Endodermal cell (in vitro differentiated cells): ENCODE measurements around the gene DENND1A. TPM values are rescaled to one million over a fixed set of nuclear protein-coding genes. Genes with fewer than 3 reads are reported as not detected.

ENCODE experiments used
- DNase-seq: peaks from one replicate; pipeline ENCODE4 v3.0.0-alpha.2; 2017
- H3K27ac ChIP-seq: 2 replicates; pipeline ENCODE4 v1.5.1; 2013; ENCODE audit warnings: mild to moderate bottlenecking, low read depth, low read length, moderate library complexity
- H3K27me3 ChIP-seq: 2 replicates; pipeline ENCODE4 v1.6.1; 2013; ENCODE audit warnings: mild to moderate bottlenecking, low read length, moderate library complexity; ENCODE audit not compliant: insufficient read depth, control insufficient read depth, poor library complexity, severe bottlenecking
- H3K36me3 ChIP-seq: 2 replicates; pipeline ENCODE4 v1.7.0; 2013; ENCODE audit warnings: mild to moderate bottlenecking, low read length, moderate library complexity; ENCODE audit not compliant: control insufficient read depth, insufficient read depth
- H3K4me1 ChIP-seq: one replicate; pipeline ENCODE4 v1.7.0; 2013; ENCODE audit warnings: low read length; ENCODE audit not compliant: control insufficient read depth, insufficient read depth
- H3K4me3 ChIP-seq: 2 replicates; pipeline ENCODE4 v1.5.1; 2013; ENCODE audit warnings: mild to moderate bottlenecking, low read length, moderate library complexity
- H3K9ac ChIP-seq: 2 replicates; pipeline ENCODE4 v1.6.1; 2013; ENCODE audit warnings: mild to moderate bottlenecking, low read length, moderate library complexity; ENCODE audit not compliant: poor library complexity, severe bottlenecking; ENCODE audit errors: extremely low read depth
- H3K9me3 ChIP-seq: 2 replicates; pipeline ENCODE4 v1.6.1; 2013; ENCODE audit warnings: mild to moderate bottlenecking, low read length, moderate library complexity; ENCODE audit not compliant: control insufficient read depth
- H3K27ac Mint-ChIP-seq: 2 replicates; pipeline ENCODE4 v1.8.0; 2020; ENCODE audit warnings: mixed read lengths
- H3K27me3 Mint-ChIP-seq: 2 replicates; pipeline ENCODE4 v1.8.0; 2021; ENCODE audit warnings: mild to moderate bottlenecking, mixed read lengths; ENCODE audit not compliant: insufficient read depth
- H3K36me3 Mint-ChIP-seq: 2 replicates; pipeline ENCODE4 v1.8.0; 2020; ENCODE audit warnings: low read depth, mixed read lengths
- H3K4me1 Mint-ChIP-seq: 2 replicates; pipeline ENCODE4 v1.8.0; 2020; ENCODE audit warnings: mixed read lengths
- H3K4me3 Mint-ChIP-seq: 2 replicates; pipeline ENCODE4 v1.8.0; 2020; ENCODE audit warnings: mild to moderate bottlenecking, moderate library complexity, mixed read lengths
- H3K9me3 Mint-ChIP-seq: 2 replicates; pipeline ENCODE4 v1.8.0; 2020; ENCODE audit warnings: mild to moderate bottlenecking, mixed read lengths
- CTCF ChIP-seq: fragments of 200-600 bp; sonication (generic); conservative IDR thresholded peaks from 2 replicates; pipeline ENCODE4 v1.5.0; 2021; ENCODE audit warnings: antibody characterized with exemption, mild to moderate bottlenecking
- WGBS, 2 experiments: methylation state at CpG; one replicate each; pipeline versions ENCODE4 v1.1.5 to v1.1.7; 2013; ENCODE audit warnings: missing lambda C conversion rate in 2 of 2, mixed read lengths in 1 of 2; ENCODE audit not compliant: insufficient coverage in 1 of 2, insufficient read length in 1 of 2; 5-methylcytosine and 5-hydroxymethylcytosine counted together
- total RNA-seq, 2 donors: library from RNA; stranded (reverse); fragmentation: NEBNext Ultra II Directional in 1 of 2; extraction: Animal tissue kit (Norgen Biotek cat#: 25700) in 1 of 2; gene quantifications; 2 replicates in 1 of 2; 3 replicates in 1 of 2; pipeline ENCODE4 v1.2.1, GENCODE V29; 2021

The DENND1A gene
- total RNA-seq, 2 donors from 2014 or later: 29.5 to 38.4 TPM

GRCh38 chr9:123534336-123534735 lies 395.6 kb downstream of the DENND1A start:
- H3K27ac ChIP-seq: no peak overlapping the region
- peaks cover 5% of the 10 kb centered on the region for H3K36me3 Mint-ChIP-seq
- peaks cover 9% of the 10 kb centered on the region for H3K9me3 ChIP-seq
- no peak overlapping the region for H3K27ac Mint-ChIP-seq
- H3K4me1 Mint-ChIP-seq: no peaks in the 10 kb centered on the region
- H3K4me3 ChIP-seq: no peak overlapping the region
- H3K4me1 ChIP-seq: no peaks in the 10 kb centered on the region
- no peak overlapping the region for H3K9ac ChIP-seq
- no peak for DNase-seq
- H3K27me3 ChIP-seq: no peaks in the 10 kb centered on the region
- H3K36me3 ChIP-seq: no peaks in the 10 kb centered on the region
- no peak overlapping the region for H3K4me3 Mint-ChIP-seq
- peaks cover 7% of the 10 kb centered on the region for H3K9me3 Mint-ChIP-seq
- WGBS, 2 experiments: 90% methylated on average over 2 of the region's 2 CpGs; no CpG with 5 or more reads in 1 of the 2 experiments
- no peak for TF ChIP-seq CTCF
- no peaks in the 10 kb centered on the region for H3K27me3 Mint-ChIP-seq

DNA sequence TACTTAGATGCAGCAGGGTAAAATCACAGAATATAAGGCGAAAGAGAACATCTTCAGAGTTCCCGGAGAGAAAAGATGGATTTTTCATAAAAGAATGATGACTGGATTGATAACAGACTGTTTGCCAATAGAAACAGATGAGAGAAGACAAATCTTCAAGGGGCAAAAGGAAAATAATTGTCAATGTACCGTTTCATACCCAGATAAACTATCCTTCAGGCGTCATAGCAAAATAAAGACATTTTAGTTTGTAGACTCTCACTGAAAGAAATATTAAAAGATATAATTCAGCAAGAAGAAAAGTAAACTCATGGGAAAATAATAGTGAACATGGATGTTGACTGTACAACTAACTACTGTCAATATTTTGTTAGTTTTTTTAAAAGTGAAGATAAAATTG lies 399.7 kb downstream of the DENND1A start:
- H3K27me3 Mint-ChIP-seq: no peaks in the 10 kb centered on the region
- no peak overlapping the region for H3K4me3 Mint-ChIP-seq
- no peak overlapping the region for H3K27ac Mint-ChIP-seq
- H3K4me1 Mint-ChIP-seq: no peaks in the 10 kb centered on the region
- no peaks in the 10 kb centered on the region for H3K36me3 ChIP-seq
- WGBS, 2 experiments: 44 to 74% methylated on average over 2 to 4 of the region's 4 CpGs
- DNase-seq: no peak
- TF ChIP-seq CTCF: no peak
- no peaks in the 10 kb centered on the region for H3K4me1 ChIP-seq
- H3K36me3 Mint-ChIP-seq: peaks cover 5% of the 10 kb centered on the region
- H3K9ac ChIP-seq: no peak overlapping the region
- peaks cover 9% of the 10 kb centered on the region for H3K9me3 ChIP-seq
- no peaks in the 10 kb centered on the region for H3K27me3 ChIP-seq
- peaks cover 7% of the 10 kb centered on the region for H3K9me3 Mint-ChIP-seq
- no peak overlapping the region for H3K4me3 ChIP-seq
- H3K27ac ChIP-seq: no peak overlapping the region

GRCh38 chr9:123528501-123528900 lies 401.4 kb downstream of the DENND1A start:
- Mint-ChIP-seq H3K4me1 (no peaks in the 10 kb centered on the region), H3K27me3 (no peaks in the 10 kb centered on the region), H3K27ac (no peak overlapping the region), H3K9me3 (peaks cover 7% of the 10 kb centered on the region), H3K36me3 (no peaks in the 10 kb centered on the region), H3K4me3 (no peak overlapping the region)
- no peak for DNase-seq
- TF ChIP-seq CTCF: no peak
- no peak overlapping the region for H3K4me3 ChIP-seq
- H3K9me3 ChIP-seq: peaks cover 9% of the 10 kb centered on the region
- no peak overlapping the region for H3K9ac ChIP-seq
- H3K27me3 ChIP-seq: no peaks in the 10 kb centered on the region
- H3K27ac ChIP-seq: no peak overlapping the region
- no peaks in the 10 kb centered on the region for H3K4me1 ChIP-seq
- 83 to 91% methylated on average over 2 of the region's 2 CpGs for WGBS, 2 experiments
- no peaks in the 10 kb centered on the region for H3K36me3 ChIP-seq
